ENCODE results near the gene C11orf91.
"Not testable (repeated sequence)": the region's sequence is repeated elsewhere in the genome, so short reads cannot be mapped to it uniquely, and the experiment has no call there.

Gene C11orf91

GRCh38 chr11:33668468-33668825, 32.2 kb downstream of the C11orf91 start:
- no peak for DNase-seq

- DNase-seq: no peak
These were observed 32.7 kb downstream of the C11orf91 start for GRCh38 chr11:33667819-33668467.

GRCh38 chr11:33665350-33666106, 35.1 kb downstream of the C11orf91 start:
- no peak for DNase-seq

DNA sequence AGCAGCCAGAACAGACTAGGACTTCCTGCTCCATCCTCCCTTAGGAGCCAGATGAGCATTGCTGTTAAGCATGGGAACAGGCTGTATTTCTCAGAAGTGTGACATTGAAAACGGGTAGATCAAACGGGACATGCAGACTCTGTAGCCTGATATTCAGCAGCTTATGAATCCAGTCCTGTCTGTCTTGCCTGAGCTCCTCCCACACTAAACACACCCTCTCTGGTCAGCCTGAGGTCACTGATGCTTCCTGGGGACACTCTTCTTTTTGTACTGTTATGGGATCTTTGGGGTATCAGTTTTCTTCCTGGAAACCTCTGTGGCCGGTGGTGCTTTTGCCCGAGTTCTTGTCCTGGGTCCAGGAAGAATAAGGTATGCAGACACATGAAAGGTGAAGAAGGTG, 35.8 kb downstream of the C11orf91 start:
- DNase-seq: no peak

- no peak for DNase-seq
These were observed 36.5 kb downstream of the C11orf91 start for GRCh38 chr11:33664166-33664565.

DNA sequence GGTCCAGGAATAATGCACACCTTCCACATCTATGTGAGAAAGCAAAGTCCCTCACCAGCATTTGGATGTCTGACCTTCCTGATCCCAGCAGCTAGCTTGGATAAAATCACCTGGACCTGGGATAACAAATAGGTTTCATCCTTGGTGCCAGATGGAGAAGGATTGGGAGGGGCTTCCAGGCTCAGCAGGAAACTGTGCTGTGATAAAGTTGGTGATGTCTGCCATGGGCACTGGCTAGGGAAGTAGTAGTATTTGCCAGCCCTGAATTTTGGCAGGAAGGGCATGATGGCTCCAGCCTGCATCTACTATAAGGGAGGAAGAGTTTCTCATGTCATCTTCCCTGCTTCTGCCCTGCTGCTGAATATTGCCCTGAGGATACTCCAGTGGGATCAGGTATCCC, 37.5 kb downstream of the C11orf91 start:
- no peak for DNase-seq

- not testable (repeated sequence) for DNase-seq
These were observed 39.1 kb downstream of the C11orf91 start for GRCh38 chr11:33661526-33661925.

DNA sequence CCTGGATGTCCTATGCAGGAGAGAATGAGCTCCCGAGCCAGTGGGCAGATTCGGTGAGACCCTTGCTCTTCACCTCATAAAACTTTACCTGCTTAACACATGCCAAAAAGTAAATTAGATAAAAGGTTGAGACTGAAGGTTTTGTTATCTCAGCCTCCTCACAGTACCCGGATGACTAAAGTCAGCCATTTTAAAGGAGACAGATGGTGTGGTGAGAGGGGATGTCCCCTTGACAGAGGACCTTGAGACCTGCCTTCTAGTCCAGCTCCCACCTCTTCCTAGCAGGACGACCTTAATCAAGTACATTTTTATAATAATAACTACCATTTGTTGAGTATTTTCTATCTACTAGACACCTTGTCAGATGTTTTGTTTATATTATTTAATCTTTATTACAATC, 39.7 kb downstream of the C11orf91 start:
- no peak for DNase-seq

DNA sequence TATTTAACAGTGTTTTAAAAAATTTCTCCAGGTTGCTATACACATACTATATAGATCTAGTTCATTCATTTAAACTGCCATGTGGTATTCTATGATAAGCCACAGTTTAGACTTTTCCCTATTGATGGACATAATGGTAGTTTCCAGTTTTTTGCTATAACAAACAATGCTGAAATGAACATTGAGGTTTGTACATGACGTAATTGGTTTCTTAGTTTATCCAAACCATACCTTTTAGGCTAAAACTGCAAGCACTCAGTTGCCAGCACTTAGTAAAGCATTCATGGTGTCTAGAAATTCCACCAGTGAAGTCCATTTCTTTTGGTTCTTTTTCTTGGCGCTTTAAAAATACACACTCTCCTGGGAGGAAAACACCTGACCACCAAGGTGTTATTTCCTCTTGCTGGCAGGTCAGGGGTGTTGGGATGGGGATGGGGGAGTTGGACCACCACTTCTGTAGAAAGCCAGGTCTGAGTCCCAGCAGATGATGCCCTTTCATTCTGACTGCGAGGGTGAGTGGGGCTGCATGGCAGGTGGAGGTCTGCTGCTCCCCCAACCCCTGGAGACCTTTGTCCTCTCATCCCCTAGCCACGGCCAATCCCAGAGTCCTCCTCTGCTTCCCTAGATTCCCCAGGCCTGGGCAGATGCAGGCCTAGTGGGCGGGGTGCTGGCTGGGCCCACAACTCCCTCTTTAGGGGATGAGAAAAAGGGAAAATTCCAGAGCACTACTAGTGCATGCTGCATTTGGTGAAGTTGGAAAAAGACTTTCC, 41.1 kb downstream of the C11orf91 start:
- DNase-seq: no peak

- DNase-seq: no peak
These were observed 42.3 kb downstream of the C11orf91 start for GRCh38 chr11:33658195-33658900.

DNA sequence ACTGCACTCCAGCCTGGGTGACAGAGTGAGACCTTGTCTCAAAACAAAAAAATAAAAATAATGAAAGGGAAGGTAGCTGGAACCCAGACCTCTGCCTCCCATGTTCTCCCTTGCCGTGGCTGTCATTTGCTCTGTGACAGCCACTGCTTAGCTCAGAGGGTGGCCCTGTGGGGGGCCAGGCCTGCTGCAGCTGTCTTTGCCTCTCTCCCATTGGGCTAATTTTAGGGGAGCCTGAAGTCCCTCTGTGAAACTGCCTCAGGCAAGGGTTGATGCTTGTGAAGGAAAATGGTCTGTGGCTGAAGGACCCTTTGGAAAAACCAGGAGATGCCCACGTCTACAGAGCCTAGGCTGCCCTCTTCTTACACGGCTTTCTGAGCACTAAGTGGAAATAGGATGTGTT, 42.9 kb downstream of the C11orf91 start:
- DNase-seq: no peak

DNA sequence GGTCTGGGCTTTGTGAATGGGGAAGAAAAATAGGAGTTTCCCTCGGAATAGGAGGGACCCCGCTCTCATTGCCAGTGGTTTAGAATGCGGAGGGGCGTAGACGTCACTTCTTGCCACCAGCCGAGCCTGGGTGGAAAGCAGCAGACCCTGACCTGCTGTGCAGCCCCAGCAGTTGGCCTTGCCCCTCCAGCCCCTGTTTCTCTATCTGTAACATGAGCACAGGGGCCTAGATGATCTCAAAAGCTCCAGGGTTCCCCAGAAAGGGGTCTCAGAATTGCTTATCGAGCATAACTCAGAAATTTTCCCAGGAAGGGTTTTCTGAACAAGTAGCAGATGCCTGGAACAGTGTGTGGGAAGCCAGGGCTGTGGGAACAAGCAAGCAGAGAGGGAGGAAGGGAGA, 43.9 kb downstream of the C11orf91 start:
- no peak for DNase-seq

GRCh38 chr11:33655842-33656600, 44.6 kb downstream of the C11orf91 start:
- no peak for DNase-seq

DNA sequence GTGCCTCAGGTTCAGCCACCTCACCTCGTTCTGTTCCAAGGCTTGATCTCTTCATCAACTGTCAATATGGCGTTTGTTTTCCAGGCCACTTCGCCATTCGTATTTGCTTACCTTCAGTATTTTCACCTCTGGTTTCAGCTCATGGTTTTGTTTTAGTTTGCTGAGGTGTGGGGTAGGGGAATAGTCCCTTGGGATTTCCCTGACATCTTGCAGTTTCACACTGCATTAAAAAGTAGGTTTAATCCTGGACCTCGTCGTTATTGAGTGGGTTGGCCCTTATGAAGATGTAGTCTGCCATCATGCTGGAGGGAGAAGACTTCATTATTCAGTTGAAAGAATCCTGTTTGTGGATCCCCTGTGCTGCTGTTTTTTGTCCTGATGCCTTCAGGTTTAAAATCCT, 46.0 kb downstream of the C11orf91 start:
- no peak for DNase-seq

GRCh38 chr11:33652930-33653329, 47.7 kb downstream of the C11orf91 start:
- DNase-seq: no peak

DNA sequence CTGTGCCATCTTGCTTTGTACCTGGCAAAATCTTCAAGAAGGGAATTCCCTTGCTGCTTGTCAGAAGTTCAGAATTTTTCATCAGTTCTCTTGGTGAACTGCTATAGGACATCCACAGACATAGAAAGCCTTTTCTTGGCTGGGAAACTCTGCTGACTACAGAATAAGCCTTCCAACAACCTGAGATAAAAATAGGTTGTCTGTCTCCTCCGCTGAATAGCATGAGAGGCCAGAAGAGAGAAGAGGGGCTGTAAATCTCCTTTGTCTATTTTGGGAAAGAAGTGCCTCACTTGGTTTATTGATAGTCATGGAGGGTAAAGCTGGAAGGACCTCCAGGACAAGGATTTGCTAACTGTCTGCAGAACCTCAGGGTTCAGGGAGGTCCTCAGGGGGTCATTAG, 48.2 kb downstream of the C11orf91 start:
- DNase-seq: no peak

DNA sequence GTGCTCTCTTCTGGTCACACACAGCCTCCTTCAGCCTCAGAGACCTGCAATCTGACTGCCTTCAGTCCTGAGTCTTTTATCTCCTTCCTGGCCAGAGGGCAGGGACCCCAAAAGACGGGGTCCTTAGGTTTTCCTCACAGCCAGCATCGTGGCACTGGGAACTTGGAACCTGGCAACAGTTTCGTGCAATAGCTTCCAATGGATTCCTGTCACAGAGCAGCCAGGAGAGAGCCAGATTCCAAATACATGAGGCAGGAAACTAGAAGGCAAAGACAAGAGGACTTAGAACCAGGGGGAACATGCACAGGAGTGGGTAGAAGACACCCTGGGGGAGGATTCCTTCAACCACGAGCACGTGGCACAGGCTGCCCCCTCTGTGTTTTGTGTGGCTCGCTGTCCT, 48.6 kb downstream of the C11orf91 start:
- DNase-seq: no peak

DNA sequence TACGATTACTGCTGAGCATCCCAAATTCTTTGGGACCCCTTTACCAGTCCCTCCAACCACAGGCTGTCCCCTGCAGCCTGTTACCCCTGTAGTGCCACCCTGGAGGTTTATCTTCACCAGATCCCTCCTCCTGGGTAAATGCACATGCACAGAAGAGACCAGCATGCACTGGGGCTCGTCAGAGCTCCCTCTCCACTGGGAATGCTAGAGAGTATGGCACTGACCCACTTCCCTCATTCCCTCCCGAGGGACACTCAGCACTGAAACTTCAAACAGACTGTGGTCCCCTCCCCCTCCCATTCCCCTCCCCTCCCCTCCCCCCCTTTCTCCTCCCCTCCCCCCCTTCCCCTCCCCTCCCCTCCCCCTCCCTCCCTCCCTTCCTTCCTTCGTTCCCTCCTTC, 49.1 kb downstream of the C11orf91 start:
- no peak for DNase-seq

- no peak for DNase-seq
These were observed 50.7 kb downstream of the C11orf91 start for GRCh38 chr11:33649944-33650343.

Data from NCI-H1930 (cell line).